Activated CD8-positive, alpha-beta memory T cell treated with anti-CD3 and anti-CD28 coated beads, Interleukin-2, amount 50 U/mL, for 1 hour (primary cell): ENCODE results near the gene GPSM1.

Source experiments
- DNase-seq: peaks from one replicate; pipeline ENCODE4 v3.0.0-alpha.2; 2020; ENCODE audit errors: extremely low read depth

GPSM1 gene

DNA sequence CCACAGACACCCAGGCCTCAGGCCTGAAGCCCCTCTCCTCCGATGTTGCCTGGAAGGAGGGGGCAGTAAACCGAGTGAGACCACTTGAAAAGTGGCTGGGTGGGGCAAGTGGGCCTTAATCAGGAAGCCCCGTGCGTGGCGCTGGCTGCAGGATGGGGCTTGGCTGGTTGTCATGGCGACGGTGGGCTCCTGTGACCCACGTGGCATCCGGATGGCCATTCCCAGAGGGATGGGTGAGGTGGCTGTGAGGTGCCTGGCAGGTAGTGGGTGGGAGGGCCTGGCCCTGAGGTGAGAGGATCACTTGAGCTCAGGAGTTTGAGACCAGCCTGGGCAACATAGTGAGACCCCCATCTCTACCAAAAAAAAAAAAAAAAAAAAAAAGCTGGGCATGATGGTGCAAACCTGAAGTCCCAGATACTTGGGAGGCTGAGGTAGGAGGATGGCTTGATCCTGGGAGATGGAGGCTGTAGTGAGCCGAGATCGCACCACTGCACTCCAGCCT is 5.2 kb downstream of the GPSM1 start:
- no peak for DNase-seq

DNA sequence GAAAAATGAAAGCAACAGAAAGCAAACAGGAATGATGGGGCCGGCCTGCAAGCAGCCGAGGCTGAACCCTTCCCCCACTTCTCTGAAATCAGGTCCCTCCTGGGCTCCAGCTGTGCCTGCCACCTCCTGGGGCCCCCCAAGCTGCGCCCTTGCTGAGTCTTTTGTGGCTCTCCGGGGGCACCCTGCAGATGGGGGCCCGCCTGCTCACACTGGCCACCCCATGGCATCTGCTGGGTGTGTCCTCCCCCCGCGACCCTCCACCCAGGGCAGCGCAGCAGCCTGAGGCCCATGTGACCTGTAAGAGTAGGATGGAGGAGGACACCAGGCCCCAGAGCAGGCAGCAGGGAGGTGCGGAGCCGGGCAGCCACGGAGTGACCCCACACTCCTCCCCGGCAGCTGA is 5.7 kb downstream of the GPSM1 start:
- DNase-seq = no peak

DNA sequence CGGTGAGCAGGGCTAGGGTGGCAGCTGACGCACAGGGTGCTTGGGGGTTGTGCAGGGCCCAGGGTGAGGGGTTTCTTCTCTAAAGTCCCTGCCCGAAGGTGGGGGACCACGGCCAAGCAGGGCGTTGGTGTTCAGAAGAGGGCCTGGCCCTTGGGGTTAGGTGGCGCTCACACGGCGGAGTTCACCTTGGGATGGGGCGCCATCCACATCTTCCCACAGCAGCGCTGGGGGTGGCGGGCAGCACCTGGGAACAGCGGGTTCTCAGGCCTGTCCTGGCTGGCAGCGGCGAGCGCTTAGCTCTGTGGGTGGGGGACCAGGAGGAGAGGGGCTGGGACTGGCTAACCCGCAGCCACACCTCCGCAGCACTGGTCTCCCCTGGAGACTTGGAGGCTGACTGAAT is 6.1 kb downstream of the GPSM1 start:
- no peak for DNase-seq

DNA sequence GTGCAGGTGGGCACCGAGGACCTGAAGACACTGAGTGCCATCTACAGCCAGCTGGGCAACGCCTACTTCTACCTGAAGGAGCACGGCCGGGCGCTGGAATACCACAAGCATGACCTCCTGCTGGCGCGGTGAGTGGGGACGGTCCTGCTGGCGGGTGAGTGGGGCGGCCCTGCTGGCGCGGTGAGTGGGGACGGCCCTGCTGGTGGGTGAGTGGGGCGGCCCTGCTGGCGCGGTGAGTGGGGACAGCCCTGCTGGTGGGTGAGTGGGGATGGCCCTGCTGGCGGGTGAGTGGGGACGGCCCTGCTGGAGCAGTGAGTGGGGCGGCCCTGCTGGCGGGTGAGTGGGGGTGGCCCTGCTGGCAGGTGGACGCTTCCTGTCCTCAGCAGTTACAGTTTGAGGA is 7.2 kb downstream of the GPSM1 start:
- DNase-seq = no peak

DNA sequence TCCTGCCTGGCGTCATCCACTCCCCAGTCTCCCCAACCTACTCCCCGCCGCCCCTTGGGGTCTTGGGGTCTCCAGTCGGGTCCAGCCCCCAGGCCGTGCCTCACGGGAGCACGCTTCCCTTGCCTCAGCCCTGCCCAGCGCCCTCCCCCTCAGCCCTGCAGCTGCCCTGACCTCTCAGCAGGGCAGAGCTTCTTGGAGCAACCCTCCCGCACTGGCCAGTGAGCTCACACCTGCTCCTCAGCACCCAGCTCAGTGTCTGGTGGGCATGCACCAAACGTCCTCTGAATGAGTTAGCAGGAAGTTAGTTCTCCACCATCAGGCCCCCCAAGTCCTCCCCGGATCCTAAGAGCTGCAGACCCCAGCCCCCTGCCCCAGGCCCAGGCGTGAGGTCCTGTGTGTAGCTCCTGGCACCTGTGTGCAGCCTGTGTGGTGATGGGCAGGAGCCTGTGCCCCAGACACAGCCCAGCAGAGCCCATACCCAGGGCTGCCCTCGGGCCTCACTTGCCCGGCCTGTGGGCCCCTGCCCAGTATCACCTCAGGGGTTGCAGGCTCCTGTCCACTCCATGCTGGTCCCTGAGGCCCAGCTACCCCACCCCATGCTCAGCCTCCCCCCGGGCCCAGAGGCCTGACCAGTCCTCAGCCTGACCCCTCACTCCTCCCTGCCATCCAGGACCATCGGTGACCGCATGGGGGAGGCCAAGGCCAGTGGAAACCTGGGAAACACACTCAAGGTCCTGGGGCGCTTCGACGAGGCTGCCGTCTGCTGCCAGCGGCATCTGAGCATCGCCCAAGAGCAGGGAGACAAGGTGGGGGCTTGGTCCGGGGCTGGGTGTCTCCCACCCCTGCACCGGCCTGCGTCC is 8.2 kb downstream of the GPSM1 start:
- no peak for DNase-seq

DNA sequence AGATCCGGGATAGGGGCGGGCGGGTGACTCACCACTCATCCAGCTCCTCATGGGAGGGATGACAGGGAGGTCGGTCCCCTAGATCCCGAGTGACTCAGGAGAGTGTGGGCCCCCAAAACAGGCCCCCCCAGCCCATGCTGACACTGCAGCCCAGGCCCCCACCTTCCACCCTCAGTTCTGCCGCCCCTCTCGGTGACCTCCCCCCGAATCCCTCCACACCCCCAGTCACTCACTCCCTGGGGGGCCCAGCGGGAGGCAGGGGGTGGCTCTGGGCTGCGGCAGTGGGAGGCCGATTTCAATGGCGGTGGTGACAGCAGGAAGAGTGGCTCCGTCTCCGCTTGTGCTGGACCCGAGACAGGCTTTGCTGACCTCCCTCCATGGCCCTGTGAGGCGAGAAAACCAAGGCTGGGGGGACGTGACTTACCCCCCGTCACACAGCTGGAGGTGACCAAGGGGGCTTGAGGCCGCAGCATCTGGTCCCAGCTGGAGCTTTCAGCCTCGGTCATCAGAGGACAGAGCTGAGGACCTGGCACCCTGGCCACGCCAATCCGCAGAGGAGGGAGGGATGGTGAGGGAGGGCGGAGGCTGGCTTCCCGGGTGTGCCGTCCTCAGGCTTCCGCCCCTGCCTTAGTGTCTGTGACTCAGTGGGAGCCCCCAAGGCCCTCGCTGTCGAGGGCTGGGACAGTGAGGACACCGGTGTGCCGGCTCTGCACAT is 9.0 kb downstream of the GPSM1 start:
- no peak for DNase-seq

DNA sequence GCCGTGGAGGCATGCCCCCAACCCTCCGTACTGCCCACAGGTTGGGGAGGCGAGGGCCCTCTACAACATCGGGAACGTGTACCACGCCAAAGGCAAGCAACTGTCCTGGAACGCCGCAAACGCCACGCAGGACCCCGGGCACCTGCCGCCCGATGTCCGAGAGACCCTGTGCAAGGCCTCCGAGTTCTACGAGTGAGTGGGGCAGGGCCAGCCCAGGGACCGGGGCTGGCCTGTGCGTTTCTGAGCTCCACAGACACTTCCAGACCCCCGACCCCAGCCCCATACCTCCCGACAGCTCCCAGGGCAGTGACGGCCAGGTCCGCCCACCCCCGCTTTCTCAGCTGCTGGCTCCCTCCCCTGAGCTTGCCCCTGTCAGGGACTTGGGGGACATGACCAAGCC is 9.5 kb downstream of the GPSM1 start:
- DNase-seq = no peak

DNA sequence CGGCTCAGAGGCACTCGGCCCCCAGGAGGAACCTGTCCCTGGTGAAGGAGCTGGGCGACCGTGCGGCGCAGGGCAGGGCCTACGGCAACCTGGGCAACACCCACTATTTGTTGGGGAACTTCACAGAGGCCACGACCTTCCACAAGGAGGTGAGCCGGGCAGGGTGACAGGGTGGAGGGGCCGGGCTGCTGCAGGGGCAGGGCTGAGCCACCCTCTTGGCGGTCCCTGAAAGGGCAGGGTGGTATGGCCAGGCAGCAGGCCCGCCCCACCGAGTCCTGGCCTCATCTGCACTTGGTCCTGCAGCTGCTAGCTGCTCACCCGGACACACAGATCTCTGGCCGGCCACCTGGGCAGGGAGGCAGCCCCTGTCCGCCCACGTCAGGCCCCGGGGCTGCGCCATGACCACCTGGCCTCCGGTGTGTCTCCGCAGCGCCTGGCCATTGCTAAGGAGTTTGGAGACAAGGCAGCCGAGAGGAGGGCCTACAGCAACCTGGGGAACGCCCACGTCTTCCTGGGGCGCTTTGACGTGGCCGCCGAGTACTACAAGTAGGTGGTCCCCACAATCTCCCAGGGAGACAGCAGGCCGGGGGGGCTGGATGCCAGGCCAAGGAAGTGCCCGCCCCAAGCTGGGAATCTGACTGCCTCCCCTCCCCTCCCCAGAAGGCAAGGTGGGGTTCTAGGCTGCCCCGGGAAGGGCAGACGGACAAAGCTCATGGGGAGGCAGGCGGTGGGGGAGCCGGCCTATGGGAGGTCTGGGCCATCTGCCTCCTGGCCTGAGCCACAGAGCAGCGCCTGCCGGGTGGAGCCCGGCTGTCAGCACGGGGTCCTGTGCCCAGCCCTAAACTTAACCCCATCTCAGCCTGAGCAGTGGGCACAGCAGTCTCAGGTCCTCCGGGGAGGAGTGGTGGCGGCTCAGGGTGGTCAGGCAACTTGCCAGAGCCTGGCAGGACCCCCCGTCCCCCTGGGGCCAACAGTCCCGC is 10.4 kb downstream of the GPSM1 start:
- no peak for DNase-seq

DNA sequence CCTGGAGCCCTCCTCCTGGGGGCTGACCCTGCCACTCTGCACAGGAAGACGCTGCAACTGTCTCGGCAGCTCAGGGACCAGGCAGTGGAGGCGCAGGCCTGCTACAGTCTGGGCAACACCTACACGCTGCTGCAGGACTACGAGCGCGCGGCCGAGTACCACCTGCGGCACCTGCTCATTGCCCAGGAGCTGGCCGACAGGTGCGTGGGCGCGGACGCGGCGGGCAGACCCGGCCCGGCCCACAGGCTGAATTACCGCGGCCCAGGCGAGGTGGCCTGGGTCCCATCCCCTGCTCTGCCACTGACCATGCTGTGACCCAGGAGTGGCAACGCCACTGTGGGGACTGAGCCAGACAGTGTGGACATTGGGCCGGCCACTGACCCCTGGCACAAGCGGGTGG is 11.2 kb downstream of the GPSM1 start:
- no peak for DNase-seq

DNA sequence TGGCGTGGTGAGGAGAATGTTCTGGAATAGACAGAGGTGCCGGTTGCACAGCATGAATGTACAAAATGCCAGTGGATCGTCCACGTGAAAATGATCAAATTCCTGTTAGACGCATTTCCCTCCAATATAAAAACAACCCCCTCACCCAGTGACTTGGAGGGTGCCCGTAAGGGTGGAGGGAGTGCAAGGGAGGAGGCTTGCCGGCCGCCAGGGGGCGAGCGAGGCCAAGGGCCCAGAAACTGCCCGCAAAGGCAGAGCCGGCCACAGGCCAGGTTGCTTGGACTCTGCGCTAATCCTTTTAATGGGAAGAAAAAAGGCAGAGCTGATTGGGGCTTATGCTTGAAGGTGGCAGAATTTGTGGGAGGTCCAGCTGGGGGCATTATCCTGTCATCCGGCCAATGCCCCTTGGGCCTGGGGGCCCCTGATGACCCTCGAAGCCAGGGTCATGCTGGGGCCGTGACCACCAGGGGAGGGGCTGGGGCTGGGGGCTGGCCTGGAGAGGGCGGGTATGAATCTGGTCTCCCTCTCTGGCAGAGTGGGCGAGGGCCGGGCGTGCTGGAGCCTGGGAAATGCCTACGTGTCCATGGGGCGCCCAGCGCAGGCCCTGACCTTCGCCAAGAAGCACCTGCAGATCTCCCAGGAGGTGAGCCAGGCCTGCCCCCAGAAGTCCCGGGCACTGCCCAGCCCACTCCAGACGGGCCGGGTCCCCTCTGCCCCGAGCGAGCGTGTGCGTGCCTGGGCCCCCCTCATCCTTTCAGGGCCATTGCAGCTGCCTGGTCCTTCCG is 12.0 kb downstream of the GPSM1 start:
- no peak for DNase-seq

DNA sequence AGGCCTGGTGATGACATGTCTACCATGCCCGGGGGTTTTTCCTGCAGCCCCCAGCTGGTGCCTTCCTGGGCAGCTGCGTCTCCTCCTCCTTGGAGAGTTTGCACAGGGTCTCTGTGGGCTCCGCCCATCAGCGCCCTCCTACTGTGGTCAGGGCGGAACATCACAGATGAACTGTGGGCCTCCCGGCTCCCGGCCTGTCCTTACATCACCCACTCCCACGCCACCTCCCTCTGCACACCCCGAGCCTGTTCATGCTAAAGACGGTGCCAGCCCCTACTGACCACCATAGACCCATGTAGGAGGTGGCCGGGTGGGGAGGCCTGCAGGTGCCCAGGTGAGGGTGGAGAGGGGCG is 12.6 kb downstream of the GPSM1 start:
- no peak for DNase-seq

DNA sequence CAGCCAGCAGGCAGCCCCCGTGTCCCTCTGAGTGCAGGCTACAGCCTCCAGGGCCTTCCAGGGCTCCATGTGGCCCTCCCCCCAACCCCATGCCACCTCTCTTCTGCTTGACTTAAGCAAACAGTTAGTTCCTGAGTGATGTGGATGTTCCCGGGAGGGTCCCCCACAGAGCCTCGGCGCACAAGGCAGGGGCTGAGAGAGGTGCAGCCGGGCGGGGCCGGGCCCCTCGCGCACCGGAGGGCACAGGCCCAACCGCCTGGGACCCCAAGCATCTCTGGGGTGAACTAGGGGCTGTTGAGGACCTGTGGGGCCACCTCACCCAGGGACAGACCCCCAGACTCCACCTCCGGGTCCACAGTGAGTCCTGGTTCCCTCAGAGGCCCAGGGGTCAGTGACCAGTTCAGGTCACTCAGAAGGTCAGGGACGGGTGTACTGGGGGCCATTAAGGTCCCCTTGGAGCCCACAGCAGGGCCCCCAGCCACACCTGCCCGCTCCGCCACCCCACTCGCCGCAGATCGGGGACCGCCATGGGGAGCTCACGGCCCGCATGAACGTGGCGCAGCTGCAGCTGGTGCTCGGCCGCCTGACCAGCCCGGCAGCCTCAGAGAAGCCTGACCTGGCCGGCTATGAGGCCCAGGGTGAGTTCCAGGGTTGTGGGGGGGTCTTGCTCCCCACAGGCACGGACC is 13.2 kb downstream of the GPSM1 start:
- DNase-seq = no peak

DNA sequence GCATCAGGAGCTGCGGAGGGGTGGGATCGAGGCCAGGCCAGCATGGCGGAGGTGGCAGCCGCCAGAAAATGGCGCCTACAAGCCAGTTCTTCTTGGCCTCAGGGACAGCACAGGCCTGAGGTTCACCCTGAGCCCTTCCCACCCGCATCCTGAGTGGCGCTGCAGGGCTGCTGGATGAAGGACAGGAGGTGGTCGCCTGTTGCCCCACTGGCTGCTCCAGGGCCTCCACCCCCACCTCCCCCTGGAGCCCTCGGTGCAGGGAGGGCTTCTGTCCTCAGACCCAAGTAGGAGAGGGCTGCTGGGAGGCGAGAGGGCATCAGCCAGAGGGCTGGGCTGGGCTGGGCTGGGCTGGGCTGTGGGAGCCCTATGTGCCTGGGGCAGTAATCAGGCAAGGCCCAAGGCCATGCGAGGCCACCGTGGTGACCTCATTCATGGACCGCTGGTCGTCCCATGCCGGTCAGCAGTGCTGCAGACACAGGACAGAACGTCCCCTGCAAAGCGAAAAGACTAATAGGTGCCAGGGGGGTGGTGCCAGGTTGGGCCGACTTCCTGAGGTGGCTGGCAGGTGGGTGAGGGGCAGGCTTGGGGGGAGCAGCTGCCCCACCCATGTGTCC is 13.8 kb downstream of the GPSM1 start:
- no peak for DNase-seq

DNA sequence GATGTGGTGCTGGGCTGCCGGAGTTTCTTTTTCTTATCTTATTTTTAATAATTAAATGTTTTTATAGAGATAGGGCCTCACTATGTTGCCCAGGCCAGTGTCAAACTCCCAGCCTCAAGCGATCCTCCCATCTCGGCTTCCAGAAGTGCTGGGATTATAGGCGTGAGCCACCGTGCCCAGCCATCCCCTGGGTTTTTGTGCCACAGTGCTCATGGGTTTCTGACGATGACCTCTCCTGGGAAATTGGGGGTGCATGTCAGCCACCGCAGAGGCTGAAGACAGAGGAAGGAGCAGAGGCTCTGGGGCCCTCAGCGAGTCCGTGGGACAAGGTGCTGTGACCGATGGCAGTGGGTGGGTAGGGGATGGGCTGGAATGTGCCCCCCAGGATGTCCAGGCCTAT is 14.4 kb downstream of the GPSM1 start:
- no peak for DNase-seq

DNA sequence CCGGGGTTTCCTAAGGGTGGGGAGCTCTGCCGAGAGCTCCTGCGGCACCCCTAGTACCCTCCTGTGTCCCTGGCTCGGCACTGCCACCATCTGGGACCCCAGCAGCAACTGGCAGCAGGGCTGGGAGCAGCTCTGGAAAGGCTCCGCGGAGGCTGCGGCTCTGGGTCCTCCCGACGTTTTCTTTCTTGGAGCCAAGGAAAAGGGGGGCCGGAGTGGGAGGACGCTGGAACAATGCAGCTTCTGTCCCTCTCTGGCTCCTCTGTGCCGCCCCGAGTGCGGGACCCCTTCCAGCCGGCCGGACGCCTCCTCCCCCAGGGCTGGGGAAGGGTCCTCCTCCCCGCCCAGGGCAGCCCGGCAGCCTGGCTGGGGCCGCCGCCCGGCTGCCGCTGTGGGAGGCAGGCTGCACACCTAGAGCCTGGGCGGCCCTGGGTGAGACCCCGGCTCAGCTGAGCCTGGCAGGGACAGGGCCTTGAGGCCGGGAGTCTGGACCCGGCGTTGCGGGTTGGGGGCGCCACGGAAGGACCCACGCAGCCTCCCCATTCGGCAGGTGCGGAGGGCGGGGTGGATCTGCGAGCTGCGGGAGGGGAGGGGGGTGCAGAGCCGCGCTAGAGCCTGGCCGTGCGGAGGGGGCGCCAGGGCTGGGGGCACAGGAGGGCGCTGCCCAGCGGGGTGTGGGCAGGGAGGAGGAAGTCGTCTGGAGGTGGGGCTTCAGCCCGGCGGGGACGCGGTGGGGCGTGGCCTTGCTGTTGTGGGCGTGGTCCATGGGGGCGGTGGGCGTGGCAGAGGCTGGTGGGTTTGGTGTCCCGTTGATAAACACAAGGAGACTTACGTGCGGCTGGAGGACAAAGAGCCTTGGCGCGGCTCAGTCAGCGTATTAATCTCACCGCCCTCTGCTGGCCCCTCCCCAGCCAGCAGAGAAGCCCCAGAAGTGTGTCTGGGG is 15.1 kb downstream of the GPSM1 start:
- DNase-seq = no peak

DNA sequence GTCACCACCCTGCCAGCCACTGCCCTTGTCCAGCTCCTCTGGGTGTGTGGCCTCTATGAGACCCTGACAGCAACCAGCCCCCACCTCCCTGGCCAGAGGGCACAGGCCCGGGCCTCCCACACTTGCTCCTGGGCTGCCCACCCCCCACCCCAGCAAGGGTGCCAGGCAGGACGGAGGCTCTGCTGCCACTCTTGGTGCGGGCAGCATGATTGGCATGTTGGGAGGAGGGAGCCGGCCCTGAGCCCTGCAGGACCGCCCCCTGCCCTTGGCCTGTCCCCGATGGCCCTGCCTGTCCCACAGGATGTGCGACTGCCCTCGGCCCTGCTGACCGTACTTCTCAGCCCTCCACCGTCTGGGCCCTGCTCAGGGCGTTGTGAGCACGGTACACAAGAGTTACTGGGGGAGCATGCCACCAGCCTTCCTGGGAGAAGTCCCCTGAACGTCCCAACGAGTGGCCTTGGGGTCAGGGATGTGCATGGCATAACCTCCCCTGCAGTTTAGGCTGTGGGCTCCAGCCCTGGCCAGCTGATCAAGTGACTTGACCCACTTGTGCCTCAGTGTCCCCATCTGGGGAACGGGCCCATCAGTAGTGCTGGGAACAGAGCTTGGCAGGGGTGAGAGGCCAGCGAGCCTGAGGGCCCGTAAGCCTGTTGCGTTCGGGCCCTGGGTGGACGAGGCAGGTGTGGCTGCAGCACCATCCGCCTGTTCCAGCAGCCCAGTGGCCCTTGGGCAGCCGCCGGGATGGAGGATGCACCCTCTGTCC is 16.0 kb downstream of the GPSM1 start:
- no peak for DNase-seq

DNA sequence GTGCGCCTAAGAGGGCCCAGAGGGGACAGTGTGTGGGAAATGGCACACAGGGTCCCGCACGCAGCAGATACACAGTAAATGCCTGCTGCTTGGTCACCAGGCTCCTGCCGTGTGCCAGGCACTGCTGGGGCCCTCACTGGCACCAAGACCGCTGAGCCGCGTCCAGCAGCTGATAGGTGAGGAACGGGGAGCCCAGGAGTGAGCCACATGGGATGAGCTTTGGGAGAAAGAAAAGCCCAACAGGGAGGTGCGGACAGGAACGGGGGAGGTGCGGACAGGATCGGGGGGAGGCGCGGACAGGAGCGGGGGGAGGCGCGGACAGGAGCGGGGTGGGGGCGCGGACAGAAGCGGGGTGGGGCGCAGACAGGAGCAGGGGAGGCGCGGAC is 16.5 kb downstream of the GPSM1 start:
- DNase-seq = no peak

DNA sequence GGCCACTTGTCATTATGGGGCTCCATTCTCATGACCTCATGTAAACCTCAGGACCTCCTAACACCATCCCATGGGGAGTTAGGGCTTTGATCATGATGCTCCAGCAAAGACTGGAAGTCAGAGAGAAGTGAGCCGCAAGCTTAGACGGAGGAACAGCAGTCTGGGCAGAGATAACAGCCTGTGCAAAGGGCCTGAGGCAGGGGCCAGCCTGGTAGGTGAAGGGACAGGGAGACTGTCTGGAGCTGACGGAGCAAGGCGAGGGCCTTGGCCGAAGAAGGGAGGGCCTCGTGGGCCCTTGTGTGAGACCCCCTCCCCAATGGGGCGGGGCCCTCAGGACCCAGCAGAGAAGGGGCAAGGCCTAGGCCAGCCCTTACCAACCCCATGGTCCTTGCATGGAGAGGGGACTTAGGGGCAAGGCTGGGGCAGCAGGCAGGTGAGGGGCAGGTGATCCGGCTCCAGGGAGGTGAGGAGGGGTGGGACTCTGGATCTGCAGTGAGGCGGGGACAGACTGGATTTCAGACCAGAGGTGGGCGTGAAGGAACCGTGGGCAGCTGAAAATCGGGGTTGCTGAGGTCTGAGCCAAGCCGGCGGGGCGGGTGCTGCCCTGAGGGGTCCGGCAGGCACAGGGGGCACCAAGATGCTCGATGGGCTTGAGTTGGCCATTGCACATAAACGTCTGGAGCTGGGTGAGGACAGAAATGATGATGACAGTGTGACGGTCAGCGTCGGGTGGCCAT is 17.4 kb downstream of the GPSM1 start:
- no peak for DNase-seq
